Psoas muscle (tissue), 8 donors: Measurements from ENCODE around the gene GJA10. TPM values are rescaled to one million over a fixed set of nuclear protein-coding genes. Genes with fewer than 3 reads are reported as not detected.

Source experiments
- ATAC-seq, 4 donors: fragments of 200-7000 bp; cut with Tn5 transposase; one replicate each; pipeline ENCODE4 v1.9.1; 2020; ENCODE audit warnings: moderate library complexity in 3 of 4, mild to moderate bottlenecking in 2 of 4
- DNase-seq, 2 donors: peaks; one replicate each; pipeline ENCODE4 v3.0.0-alpha.2; 2020
- H3K27ac ChIP-seq: fragments of 200-600 bp; one replicate; pipeline ENCODE4 v1.8.0; 2022
- H3K27me3 ChIP-seq, 3 donors: fragments of 200-600 bp in 1 of 3; one replicate each; pipeline versions ENCODE4 v1.6.1 to v1.8.0; 2013 to 2022; ENCODE audit warnings: low read length in 2 of 3, mild to moderate bottlenecking in 2 of 3, moderate library complexity in 1 of 3; ENCODE audit not compliant: insufficient read depth in 3 of 3
- H3K36me3 ChIP-seq, 2 donors: fragments of 200-600 bp in 1 of 2; one replicate each; pipeline versions ENCODE4 v1.6.1 to v1.8.0; 2013 to 2022; ENCODE audit warnings: low read depth in 1 of 2, mild to moderate bottlenecking in 1 of 2, moderate library complexity in 1 of 2; ENCODE audit not compliant: insufficient read depth in 1 of 2
- H3K4me1 ChIP-seq: fragments of 200-600 bp; one replicate; pipeline ENCODE4 v1.8.0; 2022
- H3K4me3 ChIP-seq: fragments of 200-600 bp; one replicate; pipeline ENCODE4 v1.8.0; 2022; ENCODE audit warnings: mild to moderate bottlenecking
- H3K9me3 ChIP-seq: fragments of 200-600 bp; one replicate; pipeline ENCODE4 v1.8.0; 2022
- CTCF ChIP-seq: fragments of 200-600 bp; IDR thresholded peaks from one replicate; pipeline ENCODE4 v1.8.0; 2022; ENCODE audit warnings: antibody characterized with exemption
- WGBS, 3 donors: extraction: QIAGEN DNeasy Blood & Tissue Kit; methylation state at CpG; one replicate each; pipeline versions ENCODE4 v1.1.6 to v1.1.7; 2013; 5-methylcytosine and 5-hydroxymethylcytosine counted together
- intact Hi-C, 2 donors: fragments of 100-400 bp; cut with DNase I; formaldehyde crosslinking; loops; one replicate each; pipeline versions ENCODE4 v1.11.0 to v1.14.2; 2022
- polyA plus RNA-seq, 3 donors: library from polyadenylated mRNA; stranded (reverse); fragments of 200-250 nt; gene quantifications; one replicate each; pipeline ENCODE4 v1.2.3, GENCODE V29; 2013
- total RNA-seq, 4 donors: library from RNA; stranded (reverse); fragmentation: NEBNext Ultra II Directional in 2 of 4; extraction: Animal tissue kit (Norgen Biotek cat#: 25700) in 2 of 4; gene quantifications; one replicate each; pipeline versions ENCODE4 v1.2.1 to v1.2.4, GENCODE V29; 2021 to 2023
- donor health status: healthy with polysubstance abuse.
- donor health status: DM: no; HTN: no; CAD: no; lungs with moderate emphysema.
- donor health status: Bipolar disorder and iron deficiency.
- donor health status: healthy.
- donor health status: DM: yes; HTN: yes; CAD: no.
- donor health status: DM: no; HTN: no; CAD: no.
- donor health status: DM: no; HTN: no; CAD: no.
- donor health status: DM: yes; HTN: yes; CAD: no.

The GJA10 gene
- total and polyA plus RNA-seq, 7 donors: not detected

DNA sequence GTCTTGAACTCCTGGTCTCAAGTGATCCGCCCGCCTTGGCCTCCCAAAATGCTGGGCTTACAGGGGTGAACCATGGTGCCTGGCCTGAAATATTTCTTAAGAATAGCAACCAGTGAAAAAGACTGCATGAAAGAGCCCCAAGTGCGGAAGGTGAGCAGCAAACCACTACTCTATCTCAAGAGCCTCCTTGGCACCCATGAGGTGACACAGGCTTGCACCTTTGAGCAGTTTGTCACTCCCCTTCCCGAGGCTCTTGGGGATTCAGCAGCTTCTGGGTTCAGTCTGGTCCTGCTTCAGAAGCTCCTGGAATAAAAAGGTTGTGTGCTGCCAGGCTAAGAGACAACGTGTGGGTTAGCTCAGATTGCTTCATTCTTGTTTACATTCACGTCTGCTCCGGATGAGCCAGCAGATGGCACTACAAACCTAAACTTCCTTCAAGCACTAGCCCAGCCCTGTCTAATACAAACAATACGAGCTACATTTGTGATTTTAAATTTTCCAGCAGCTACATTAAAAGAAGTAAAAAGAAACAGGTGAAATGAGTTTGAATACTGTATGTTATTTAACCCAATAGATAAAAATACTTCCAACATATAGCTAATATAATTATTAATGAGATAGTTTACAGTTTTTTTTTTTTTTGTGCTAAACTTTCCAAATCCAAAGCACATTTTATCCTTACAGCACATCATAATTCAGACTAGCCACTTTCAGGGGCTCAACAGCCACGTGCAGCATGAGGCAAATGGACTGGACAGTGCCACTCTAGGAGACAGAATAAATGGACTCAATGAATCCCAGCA is 46.2 kb downstream of the GJA10 start:
- DNase-seq (peak in 1 of 2 donors; percentile 48), ATAC-seq (peak; percentile 87 to 96 (median 90))
- H3K4me1 ChIP-seq: peaks cover 14% of the 10 kb centered on the region
- peaks cover 3% of the 10 kb centered on the region for H3K9me3 ChIP-seq
- H3K4me3 ChIP-seq: no peak overlapping the region
- intact Hi-C loops: loop anchor here (1.0 to 5.0 kb wide), 4 partner anchors 362 to 539 kb away; no protein-coding TSS in a partner anchor
- H3K36me3 ChIP-seq: peaks cover 0 to 29% of the 10 kb centered on the region in 2 donors
- H3K27me3 ChIP-seq: no peaks in the 10 kb centered on the region
- WGBS, 3 donors: 33 to 39% (median 37%) methylated on average over 9 of the region's 9 CpGs
- TF ChIP-seq CTCF: peak; percentile 68
- no peak overlapping the region for H3K27ac ChIP-seq

DNA sequence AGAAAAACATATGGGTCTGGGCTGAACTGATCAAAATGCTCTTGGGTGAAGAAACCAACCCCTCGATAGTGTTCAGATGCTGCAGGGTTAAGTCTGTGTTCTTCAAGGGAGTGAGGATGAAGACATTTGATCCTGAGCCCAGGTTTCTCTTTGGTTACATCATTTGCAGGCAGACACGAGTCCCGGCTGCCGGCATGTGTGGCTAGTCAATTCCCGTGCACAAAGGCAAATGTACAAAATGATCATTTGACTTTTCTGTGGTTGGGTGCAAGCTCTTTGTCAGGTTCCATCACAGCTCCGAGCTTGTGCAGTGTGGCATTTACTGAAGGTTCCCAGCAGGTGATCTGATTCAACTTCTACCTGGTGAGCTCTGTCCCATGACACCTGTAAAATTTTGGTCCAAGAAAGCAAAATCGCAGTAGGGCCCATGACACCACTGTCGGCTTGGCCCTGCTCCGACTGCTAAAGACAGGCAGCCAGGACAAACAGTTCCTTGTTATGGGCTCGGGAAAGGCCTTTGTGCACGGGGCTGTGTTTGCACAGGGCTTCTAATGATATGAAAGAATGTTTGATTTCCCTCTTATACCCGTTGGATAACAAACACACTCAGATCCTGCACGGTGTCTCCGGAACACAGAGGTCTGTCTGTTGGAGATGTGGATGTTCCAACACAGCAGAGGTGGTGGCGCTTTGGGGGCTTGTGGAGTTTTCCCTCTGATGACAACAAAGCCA is 46.9 kb downstream of the GJA10 start:
- peak overlapping the region; percentile 27 for H3K27ac ChIP-seq
- 41 to 76% (median 51%) methylated on average over 15 of the region's 15 CpGs for whole genome bisulfite sequencing, 3 donors
- H3K9me3 ChIP-seq: peaks cover 3% of the 10 kb centered on the region
- H3K4me1 ChIP-seq: peaks cover 14% of the 10 kb centered on the region
- H3K4me3 ChIP-seq: no peak overlapping the region
- DNase-seq (peak; percentile 35 to 67), ATAC-seq (peak; percentile 27 to 73 (median 52))
- peaks cover 0 to 22% of the 10 kb centered on the region in 2 donors for H3K36me3 ChIP-seq
- no peaks in the 10 kb centered on the region for H3K27me3 ChIP-seq
- no peak for TF ChIP-seq CTCF
- intact Hi-C loops: loop anchor here (1.0 to 5.0 kb wide), 4 partner anchors 361 to 538 kb away; no protein-coding TSS in a partner anchor

DNA sequence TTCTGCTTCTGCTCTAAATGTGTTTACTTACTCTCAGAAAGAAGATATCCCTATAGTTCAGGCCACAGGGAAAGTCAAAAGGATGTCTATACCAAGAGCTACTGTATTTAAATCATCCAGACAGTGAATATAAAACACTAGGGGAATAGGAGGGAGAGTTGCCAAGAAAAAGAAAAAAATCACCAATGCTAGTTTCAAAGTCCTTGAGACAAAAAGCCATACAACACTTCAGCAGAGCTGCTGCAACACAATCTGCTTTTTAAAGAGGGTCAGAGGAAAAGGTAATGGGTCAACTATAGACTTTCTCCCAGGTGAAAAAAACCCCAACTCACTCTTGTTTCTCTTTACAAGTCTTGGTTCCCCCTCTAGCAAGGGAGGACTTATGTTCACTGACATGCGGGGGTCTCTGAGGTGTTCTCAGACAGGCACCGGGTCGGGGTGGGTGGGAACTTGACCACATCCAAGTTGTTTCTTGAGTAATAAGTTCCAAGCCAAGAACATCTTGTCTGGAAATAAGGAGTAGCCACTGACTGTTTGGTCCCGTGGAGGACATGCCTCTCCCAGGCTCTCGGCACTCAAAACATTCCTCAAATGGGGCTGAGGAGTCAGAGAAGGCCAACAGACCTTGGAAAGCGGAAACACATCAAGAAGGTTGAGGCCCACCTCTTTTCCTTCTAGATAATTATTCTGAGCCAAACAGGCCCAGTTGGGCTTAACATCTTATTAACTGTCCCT is 47.7 kb downstream of the GJA10 start:
- H3K27ac ChIP-seq: peak overlapping the region; percentile 27
- H3K27me3 ChIP-seq: no peaks in the 10 kb centered on the region
- 77 to 92% (median 91%) methylated on average over 6 of the region's 6 CpGs for WGBS, 3 donors
- no peak for TF ChIP-seq CTCF
- H3K4me3 ChIP-seq: no peak overlapping the region
- peaks cover 3% of the 10 kb centered on the region for H3K9me3 ChIP-seq
- ATAC-seq (no peak), DNase-seq (no peak)
- H3K4me1 ChIP-seq: peaks cover 14% of the 10 kb centered on the region
- peaks cover 0 to 15% of the 10 kb centered on the region in 2 donors for H3K36me3 ChIP-seq
- intact Hi-C loops: loop anchor here (1.0 to 5.0 kb wide), 4 partner anchors 360 to 537 kb away; no protein-coding TSS in a partner anchor

DNA sequence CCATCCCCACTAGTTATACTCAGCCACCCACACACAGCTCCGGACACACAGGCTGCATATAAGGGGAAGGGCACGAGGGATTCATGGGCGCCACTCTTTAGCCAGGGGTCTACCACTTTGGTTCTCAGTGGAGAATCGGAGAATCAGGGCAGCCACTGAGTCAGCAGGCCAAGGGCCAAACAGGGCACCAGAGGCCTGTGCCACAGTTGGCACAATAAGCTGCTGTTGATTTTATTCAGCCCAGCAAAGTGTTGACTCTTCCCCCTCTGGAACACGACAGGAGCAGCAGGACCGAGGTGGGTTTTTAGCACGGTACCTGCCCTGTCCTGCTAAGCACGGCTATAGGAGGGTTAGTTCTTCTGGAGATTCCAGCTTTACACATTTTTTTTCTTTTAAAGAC is 48.3 kb downstream of the GJA10 start:
- WGBS, 3 donors: 94 to 97% (median 95%) methylated on average over 8 of the region's 8 CpGs
- H3K27me3 ChIP-seq: no peaks in the 10 kb centered on the region
- DNase-seq: no peak
- intact Hi-C loops: loop anchor here (5.0 kb wide), 2 partner anchors 360 to 450 kb away; no protein-coding TSS in a partner anchor
- peaks cover 0 to 8% of the 10 kb centered on the region in 2 donors for H3K36me3 ChIP-seq
- H3K4me1 ChIP-seq: peaks cover 14% of the 10 kb centered on the region
- ATAC-seq: no peak
- TF ChIP-seq CTCF: no peak
- no peak overlapping the region for H3K4me3 ChIP-seq
- H3K27ac ChIP-seq: no peak overlapping the region
- H3K9me3 ChIP-seq: peaks cover 3% of the 10 kb centered on the region
